IPS DF 6.9 (cell line): Measurements from ENCODE around the gene SNCAIP.

Experiments
- DNase-seq: peaks from one replicate; pipeline ENCODE4 v3.0.0-alpha.2; 2013; ENCODE audit warnings: low read depth, low spot score
- H3K27ac ChIP-seq: one replicate; pipeline ENCODE4 v1.5.1; 2013; ENCODE audit warnings: low read length, control low read depth
- H3K27me3 ChIP-seq: 2 replicates; pipeline ENCODE4 v1.6.1; 2013; ENCODE audit warnings: mild to moderate bottlenecking, low read length; ENCODE audit not compliant: control insufficient read depth, insufficient read depth
- H3K36me3 ChIP-seq: 2 replicates; pipeline ENCODE4 v1.6.1; 2013; ENCODE audit warnings: low read length; ENCODE audit not compliant: control insufficient read depth, insufficient read depth
- H3K4me1 ChIP-seq: 2 replicates; pipeline ENCODE4 v1.6.1; 2013; ENCODE audit warnings: low read length; ENCODE audit not compliant: control insufficient read depth, insufficient read depth
- H3K4me3 ChIP-seq: 2 replicates; pipeline ENCODE4 v1.5.1; 2013; ENCODE audit warnings: mild to moderate bottlenecking, low read length
- H3K9me3 ChIP-seq: 2 replicates; pipeline ENCODE4 v1.6.1; 2013; ENCODE audit warnings: low read length, inconsistent platforms; ENCODE audit not compliant: control insufficient read depth, insufficient read depth
- WGBS: extraction: QIAGEN DNeasy Blood & Tissue Kit; methylation state at CpG from one replicate; pipeline ENCODE4 v1.1.7; 2013; ENCODE audit warnings: mixed read lengths, missing lambda C conversion rate; ENCODE audit not compliant: insufficient read length, insufficient coverage; 5-methylcytosine and 5-hydroxymethylcytosine counted together

Gene SNCAIP

GRCh38 chr5:122314036-122314435 lies 2.0 kb downstream of the SNCAIP start:
- Histone ChIP-seq H3K27me3 (peaks cover 10% of the 10 kb centered on the region; the same call in 1 of the 2 replicates), H3K4me3 (no peak overlapping the region), H3K4me1 (no peaks in the 10 kb centered on the region; the same call in 1 of the 2 replicates)

DNA sequence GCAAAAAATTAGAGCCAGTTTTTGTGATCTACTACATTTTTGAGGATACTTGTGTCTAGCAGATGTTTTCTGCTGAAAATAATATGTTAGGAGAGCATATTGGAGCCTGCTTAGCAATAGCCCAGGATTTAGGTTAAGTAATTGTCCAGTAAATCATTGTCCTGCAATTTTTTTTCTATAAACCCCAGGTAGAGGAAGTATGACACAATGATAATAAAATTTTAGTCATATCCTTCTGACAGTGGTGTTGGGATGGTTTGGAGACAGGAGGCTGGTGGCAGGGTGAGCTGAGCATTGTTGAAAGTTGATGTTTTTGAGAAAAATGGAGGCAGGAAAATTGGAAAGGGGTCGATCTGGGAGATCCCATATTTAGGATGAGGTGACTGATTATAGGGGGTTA lies 3.5 kb downstream of the SNCAIP start:
- no peaks in the 10 kb centered on the region for H3K9me3 ChIP-seq
- WGBS, result 100% methylated on average over 1 of the region's 1 CpG
- DNase-seq, result no peak
- no peak overlapping the region for H3K4me3 ChIP-seq
- peaks cover 9% of the 10 kb centered on the region; the same call in 1 of the 2 replicates for H3K27me3 ChIP-seq
- no peaks in the 10 kb centered on the region; the same call in 1 of the 2 replicates for H3K4me1 ChIP-seq
- H3K27ac ChIP-seq, result no peak overlapping the region
- H3K36me3 ChIP-seq, result no peaks in the 10 kb centered on the region

More at GRCh38 chr5:122314036-122314435, 2.0 kb downstream of the SNCAIP start:
- no peak for DNase-seq
- Histone ChIP-seq H3K36me3 (no peaks in the 10 kb centered on the region), H3K9me3 (no peaks in the 10 kb centered on the region), H3K27ac (no peak overlapping the region)
- no CpG with 5 or more reads among the region's 2 CpGs for WGBS

GRCh38 chr5:122316656-122317055 lies 4.6 kb downstream of the SNCAIP start:
- DNase-seq, result no peak
- Histone ChIP-seq H3K27ac (no peak overlapping the region), H3K9me3 (no peaks in the 10 kb centered on the region), H3K4me1 (no peaks in the 10 kb centered on the region; the same call in 1 of the 2 replicates), H3K36me3 (no peaks in the 10 kb centered on the region), H3K27me3 (peaks cover 6% of the 10 kb centered on the region; the same call in 1 of the 2 replicates), H3K4me3 (no peak overlapping the region)
- no CpG with 5 or more reads among the region's 8 CpGs for WGBS

DNA sequence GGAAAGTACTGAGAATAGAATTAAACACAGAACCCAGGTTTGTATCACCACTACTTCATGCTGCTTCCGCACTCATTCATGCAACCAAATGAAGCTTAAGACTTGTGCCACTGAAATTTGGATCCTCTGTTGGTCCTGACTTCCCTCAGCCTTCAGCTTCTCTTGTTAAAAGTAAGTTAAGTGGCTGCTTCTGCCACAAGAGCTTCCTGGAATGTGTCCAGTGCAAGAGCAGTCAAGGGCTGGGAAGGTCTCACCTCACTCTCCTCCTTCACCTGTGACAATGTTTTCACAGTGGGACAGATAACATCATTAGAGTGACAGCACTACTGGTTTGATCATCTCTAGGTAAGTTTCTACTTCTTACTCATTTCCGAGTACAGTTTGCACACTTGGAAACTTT lies 7.9 kb downstream of the SNCAIP start:
- Histone ChIP-seq H3K27me3 (no peaks in the 10 kb centered on the region), H3K9me3 (no peaks in the 10 kb centered on the region), H3K36me3 (no peaks in the 10 kb centered on the region), H3K27ac (no peak overlapping the region), H3K4me3 (no peak overlapping the region), H3K4me1 (no peaks in the 10 kb centered on the region)
- no peak for DNase-seq
- no CpG with 5 or more reads among the region's 2 CpGs for WGBS

- Histone ChIP-seq H3K36me3 (no peaks in the 10 kb centered on the region), H3K9me3 (no peaks in the 10 kb centered on the region), H3K27ac (no peak overlapping the region), H3K4me3 (no peak overlapping the region), H3K4me1 (no peaks in the 10 kb centered on the region), H3K27me3 (no peaks in the 10 kb centered on the region)
- no peak for DNase-seq
- no CpG with 5 or more reads among the region's 2 CpGs for WGBS
Measured at GRCh38 chr5:122321921-122322320, 9.9 kb downstream of the SNCAIP start.

- H3K36me3 ChIP-seq, result no peaks in the 10 kb centered on the region
- no CpG with 5 or more reads among the region's 7 CpGs for WGBS
- H3K27me3 ChIP-seq, result no peaks in the 10 kb centered on the region
- no peak for DNase-seq
- no peak overlapping the region for H3K27ac ChIP-seq
- no peaks in the 10 kb centered on the region for H3K9me3 ChIP-seq
- no peak overlapping the region for H3K4me3 ChIP-seq
- no peaks in the 10 kb centered on the region for H3K4me1 ChIP-seq
Measured at GRCh38 chr5:122322801-122323548, 10.9 kb downstream of the SNCAIP start.

GRCh38 chr5:122323738-122324137 lies 11.7 kb downstream of the SNCAIP start:
- H3K27ac ChIP-seq, result no peak overlapping the region
- H3K9me3 ChIP-seq, result no peaks in the 10 kb centered on the region
- no CpG with 5 or more reads among the region's 4 CpGs for WGBS
- H3K4me3 ChIP-seq, result no peak overlapping the region
- H3K4me1 ChIP-seq, result no peaks in the 10 kb centered on the region
- H3K36me3 ChIP-seq, result no peaks in the 10 kb centered on the region
- H3K27me3 ChIP-seq, result no peaks in the 10 kb centered on the region
- no peak for DNase-seq

GRCh38 chr5:122327110-122327509 lies 15.1 kb downstream of the SNCAIP start:
- DNase-seq, result no peak
- no CpG with 5 or more reads among the region's 2 CpGs for WGBS
- no peak overlapping the region for H3K27ac ChIP-seq
- H3K27me3 ChIP-seq, result no peaks in the 10 kb centered on the region
- H3K9me3 ChIP-seq, result no peaks in the 10 kb centered on the region
- H3K4me3 ChIP-seq, result no peak overlapping the region
- no peaks in the 10 kb centered on the region for H3K4me1 ChIP-seq
- H3K36me3 ChIP-seq, result no peaks in the 10 kb centered on the region

DNA sequence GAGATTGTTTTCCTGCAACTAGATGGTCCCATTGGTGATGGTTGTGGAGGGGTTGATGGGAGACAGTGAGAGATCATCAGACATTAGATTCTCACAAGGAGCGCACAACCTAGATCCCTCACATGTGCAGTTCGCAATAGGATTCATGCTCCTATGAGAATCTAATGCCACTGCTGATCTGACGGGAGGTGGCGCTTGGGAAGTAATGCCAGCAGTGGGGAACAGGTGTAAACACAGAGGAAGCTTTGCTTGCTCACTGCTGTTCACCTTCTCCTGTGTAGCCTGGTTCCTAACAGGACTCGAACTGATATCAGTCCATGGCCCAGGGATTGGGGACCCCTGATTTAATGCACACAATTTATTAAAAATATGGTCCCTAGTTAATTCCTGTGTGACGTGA lies 18.8 kb downstream of the SNCAIP start:
- DNase-seq, result no peak
- no peaks in the 10 kb centered on the region for H3K27me3 ChIP-seq
- H3K4me3 ChIP-seq, result no peak overlapping the region
- WGBS, result no CpG with 5 or more reads among the region's 6 CpGs
- H3K9me3 ChIP-seq, result no peaks in the 10 kb centered on the region
- peaks cover 1% of the 10 kb centered on the region; the same call in 1 of the 2 replicates for H3K4me1 ChIP-seq
- no peaks in the 10 kb centered on the region for H3K36me3 ChIP-seq
- H3K27ac ChIP-seq, result no peak overlapping the region

DNA sequence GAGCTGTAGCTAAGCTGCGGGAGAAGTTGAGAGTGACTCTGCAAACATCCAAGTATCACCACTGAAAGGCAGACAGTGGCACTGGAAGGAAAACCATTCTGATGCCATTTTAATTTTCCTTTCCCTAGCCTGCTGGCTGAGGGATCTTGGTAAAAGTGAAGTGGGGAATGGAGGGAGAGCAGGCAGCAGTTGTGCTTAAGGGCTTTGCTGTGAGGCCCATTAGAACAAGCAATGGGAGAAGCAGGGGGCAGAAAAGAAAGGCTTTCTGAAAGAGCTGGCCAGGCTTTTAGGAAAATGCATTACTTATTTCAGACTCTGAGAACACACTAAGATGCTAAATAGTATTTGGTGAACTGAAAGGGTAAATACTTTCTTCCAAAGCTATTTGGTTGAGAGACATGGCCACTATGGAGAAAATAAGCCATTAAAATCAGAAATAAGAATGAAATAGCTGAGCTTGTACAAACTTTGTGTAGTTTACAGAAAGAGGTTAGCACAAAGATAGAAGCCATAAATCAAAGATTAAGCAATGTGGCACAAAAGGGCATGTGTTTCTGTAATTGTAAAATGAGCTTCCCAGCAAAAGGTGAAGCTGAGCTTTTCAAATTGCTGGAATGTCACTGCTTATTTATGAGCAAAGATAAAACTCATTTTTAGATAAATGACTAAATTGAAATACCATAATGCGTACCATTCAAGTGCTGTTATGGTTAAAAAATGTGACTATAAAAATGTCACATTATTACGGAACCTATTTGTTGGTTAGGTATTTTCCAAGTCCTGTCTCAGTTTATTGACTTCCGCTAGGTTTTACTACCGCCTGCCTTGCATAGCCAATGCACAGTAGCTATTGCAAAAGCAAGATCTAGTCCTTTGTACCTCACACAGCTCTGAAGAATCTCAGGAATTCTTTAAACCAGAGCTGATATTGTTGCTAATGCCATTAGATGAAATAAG lies 20.8 kb downstream of the SNCAIP start:
- no peaks in the 10 kb centered on the region for H3K9me3 ChIP-seq
- H3K36me3 ChIP-seq, result no peaks in the 10 kb centered on the region
- WGBS, result no CpG with 5 or more reads among the region's 5 CpGs
- H3K27ac ChIP-seq, result no peak overlapping the region
- DNase-seq, result no peak
- H3K27me3 ChIP-seq, result no peaks in the 10 kb centered on the region
- H3K4me1 ChIP-seq, result peaks cover 1% of the 10 kb centered on the region; the same call in 1 of the 2 replicates
- H3K4me3 ChIP-seq, result no peak overlapping the region
